Keratinocyte (primary cell): ENCODE measurements around the gene WNT9B. TPM values are rescaled to one million over a fixed set of nuclear protein-coding genes. Genes with fewer than 3 reads are reported as not detected.

Source experiments
- DNase-seq: peaks from one replicate; pipeline ENCODE4 v3.0.0-alpha.2; 2011; ENCODE audit warnings: low read depth, missing footprints, low spot score
- FAIRE-seq: peaks from 2 replicates; lab custom pipeline; 2011; peaks lifted over from hg19 to GRCh38; lab: Jason Lieb, UNC
- H2AFZ ChIP-seq: 2 replicates; pipeline ENCODE4 v1.6.0; 2012; ENCODE audit warnings: low read length, control low read depth, inconsistent platforms; ENCODE audit not compliant: control insufficient read depth
- H3K27ac ChIP-seq: 2 replicates; pipeline ENCODE4 v1.5.1; 2011; ENCODE audit warnings: low read length; ENCODE audit not compliant: control insufficient read depth, insufficient read depth
- H3K27me3 ChIP-seq: 3 replicates; pipeline ENCODE4 v1.6.0; 2011; ENCODE audit warnings: low read length; ENCODE audit not compliant: control insufficient read depth, insufficient read depth; ENCODE audit errors: extremely low read depth
- H3K36me3 ChIP-seq, 2 experiments: 2 replicates in 1 of 2; 3 replicates in 1 of 2; pipeline ENCODE4 v1.5.1; 2011; ENCODE audit warnings: low read length in 2 of 2, mild to moderate bottlenecking in 1 of 2; ENCODE audit not compliant: control insufficient read depth in 2 of 2, insufficient read depth in 2 of 2; ENCODE audit errors: extremely low read depth in 1 of 2
- H3K4me1 ChIP-seq: 3 replicates; pipeline ENCODE4 v1.5.1; 2011; ENCODE audit warnings: low read length; ENCODE audit not compliant: control insufficient read depth, insufficient read depth; ENCODE audit errors: extremely low read depth
- H3K4me2 ChIP-seq: 3 replicates; pipeline ENCODE4 v1.6.0; 2011; ENCODE audit warnings: low read depth, low read length; ENCODE audit not compliant: control insufficient read depth, insufficient read depth; ENCODE audit errors: extremely low read depth
- H3K4me3 ChIP-seq, 3 experiments: fragments of 200-600 bp in 1 of 3; sonication (generic) in 1 of 3; 2 replicates in 2 of 3; 3 replicates in 1 of 3; pipeline ENCODE4 v1.5.1; 2011 to 2016; ENCODE audit warnings: low read length in 3 of 3, mild to moderate bottlenecking in 3 of 3, control low read depth in 2 of 3, inconsistent platforms in 1 of 3, low read depth in 1 of 3, mixed read lengths in 1 of 3, mixed run types in 1 of 3, moderate library complexity in 1 of 3; ENCODE audit not compliant: control insufficient read depth in 2 of 3, insufficient read depth in 2 of 3; ENCODE audit errors: extremely low read depth in 1 of 3
- H3K79me2 ChIP-seq: 2 replicates; pipeline ENCODE4 v1.6.0; 2012; ENCODE audit warnings: low read length; ENCODE audit not compliant: control insufficient read depth, insufficient read depth
- H3K9ac ChIP-seq: 3 replicates; pipeline ENCODE4 v1.6.0; 2011; ENCODE audit warnings: low read length; ENCODE audit not compliant: control insufficient read depth, insufficient read depth; ENCODE audit errors: extremely low read depth
- H3K9me1 ChIP-seq: 3 replicates; pipeline ENCODE4 v1.6.0; 2011; ENCODE audit warnings: low read length; ENCODE audit not compliant: control insufficient read depth, insufficient read depth; ENCODE audit errors: extremely low read depth
- H3K9me3 ChIP-seq: 2 replicates; pipeline ENCODE4 v1.5.1; 2012; ENCODE audit warnings: low read depth, low read length; ENCODE audit not compliant: control insufficient read depth
- H4K20me1 ChIP-seq: 3 replicates; pipeline ENCODE4 v1.6.0; 2011; ENCODE audit warnings: low read length; ENCODE audit not compliant: control insufficient read depth, insufficient read depth; ENCODE audit errors: extremely low read depth
- CTCF ChIP-seq, 3 experiments: IDR thresholded peaks in 1 of 3; conservative IDR thresholded peaks in 1 of 3; optimal IDR thresholded peaks in 1 of 3; 2 replicates in 2 of 3; 3 replicates in 1 of 3; pipeline versions ENCODE3 to v1.5.1; 2011; ENCODE audit warnings: low read length in 3 of 3, mild to moderate bottlenecking in 3 of 3, moderate library complexity in 2 of 3, control low read depth in 1 of 3, inconsistent platforms in 1 of 3; ENCODE audit not compliant: insufficient read depth in 2 of 3; ENCODE audit errors: extremely low read depth in 1 of 3
- EZH2 ChIP-seq: IDR thresholded peaks from one replicate; pipeline ENCODE4 v1.6.1; 2012; ENCODE audit warnings: inconsistent platforms, mild to moderate bottlenecking, low read length, moderate library complexity
- dilution Hi-C: fragments of 300-500 bp; cut with MboI; formaldehyde crosslinking; loops from one replicate; pipeline ENCODE4 v1.7.0; 2020; ENCODE audit warnings: low sequenced_read_pairs; ENCODE audit not compliant: extremely low pct_ligation_motif_present
- polyA plus RNA-seq, 5 experiments: library from polyadenylated mRNA; depleted of rRNA in 3 of 5; stranded (reverse) in 3 of 5; stranded (forward) in 1 of 5; unstranded in 1 of 5; fragments of >200 nt; gene quantifications; 1 replicate in 1 of 5; 2 replicates in 3 of 5; 3 replicates in 1 of 5; pipeline versions ENCODE4 v1.2.1 to v1.2.3, GENCODE V29; 2011 to 2012; ENCODE audit warnings: missing spikeins in 2 of 5, low read depth in 1 of 5, low replicate concordance in 1 of 5

Gene WNT9B
- polyA plus RNA-seq, 1 donor (not counting 4 experiments of a cell fraction or from before 2014, with no cell fraction given) = not detected

- H3K9me1 ChIP-seq = no peaks in the 10 kb centered on the region
- FAIRE-seq = peak; percentile 63
- H3K27ac ChIP-seq = no peak overlapping the region
- H3K27me3 ChIP-seq = peaks cover 40% of the 10 kb centered on the region
- dilution Hi-C loops = no loop called here
- H3K4me1 ChIP-seq = peaks cover 43% of the 10 kb centered on the region
- no peak for TF ChIP-seq EZH2
- no peak for TF ChIP-seq CTCF (optimal IDR thresholded peaks at IDR 0.05 in 1 of 3, IDR thresholded peaks at IDR 0.05 in 1 of 3, conservative IDR thresholded peaks at IDR 0.05 in 1 of 3; ENCODE audit: extremely low read depth in 1 of 3, insufficient read depth in 2 of 3, low read length in 3 of 3)
- H2AFZ ChIP-seq = no peak overlapping the region
- H4K20me1 ChIP-seq = no peaks in the 10 kb centered on the region
- H3K9ac ChIP-seq = peak overlapping the region; percentile 22
- H3K4me2 ChIP-seq = peak overlapping the region; percentile 43
- DNase-seq = peak; percentile 57
- no peak overlapping the region for H3K4me3 ChIP-seq
- H3K9me3 ChIP-seq = no peaks in the 10 kb centered on the region
- no peaks in the 10 kb centered on the region for H3K36me3 ChIP-seq
- H3K79me2 ChIP-seq = no peaks in the 10 kb centered on the region
These were observed 35.7 kb upstream of the WNT9B start for GRCh38 chr17:46815474-46816353.

DNA sequence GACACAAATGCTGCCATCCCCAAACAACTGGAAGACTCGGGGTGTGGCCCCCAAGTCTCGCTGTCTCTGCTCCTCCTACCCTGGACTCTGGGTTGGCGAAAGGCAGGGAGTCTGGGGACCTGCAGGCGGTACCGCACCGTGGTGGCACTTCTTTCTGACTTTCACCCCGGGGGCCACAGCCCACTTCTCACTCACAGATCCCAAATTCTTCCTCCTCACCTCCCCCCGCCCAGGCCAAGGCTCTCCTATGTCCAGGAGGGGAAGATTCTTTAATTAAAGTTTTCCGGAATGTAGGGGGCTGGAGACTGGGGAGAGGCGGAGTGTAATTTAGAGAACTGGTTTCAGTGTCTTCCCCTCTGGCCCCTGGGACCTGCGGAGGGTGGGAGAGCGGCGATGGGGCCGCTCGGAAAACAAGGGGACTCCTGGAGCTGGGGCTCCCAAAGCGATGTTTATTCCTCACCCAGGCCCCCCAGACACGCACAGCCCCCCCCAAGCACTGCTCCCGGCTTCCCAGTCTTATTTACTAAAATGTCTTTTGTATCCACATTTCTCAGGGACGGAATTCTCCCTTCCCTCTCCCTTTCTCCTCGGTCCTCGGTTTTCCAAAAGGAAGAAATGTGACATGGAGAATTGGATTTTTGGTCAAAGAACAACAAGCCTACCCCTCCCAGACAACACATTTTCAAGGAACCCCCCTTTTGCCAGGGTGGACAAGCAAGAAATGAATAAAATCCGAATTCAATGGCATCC lies 34.1 kb upstream of the WNT9B start:
- Histone ChIP-seq H3K4me1 (peaks cover 37% of the 10 kb centered on the region), H3K9ac (no peak overlapping the region), H3K9me1 (no peaks in the 10 kb centered on the region), H3K4me3 (no peak overlapping the region), H2AFZ (no peak overlapping the region), H3K27ac (no peak overlapping the region), H3K4me2 (no peak overlapping the region), H3K36me3 (no peaks in the 10 kb centered on the region), H3K79me2 (no peaks in the 10 kb centered on the region), H3K9me3 (no peaks in the 10 kb centered on the region), H4K20me1 (no peaks in the 10 kb centered on the region), H3K27me3 (peaks cover 48% of the 10 kb centered on the region)
- DNase-seq = no peak
- dilution Hi-C loops = no loop called here
- no peak for FAIRE-seq
- peak; percentile 82 for TF ChIP-seq EZH2
- TF ChIP-seq CTCF (optimal IDR thresholded peaks at IDR 0.05 in 1 of 3, IDR thresholded peaks at IDR 0.05 in 1 of 3, conservative IDR thresholded peaks at IDR 0.05 in 1 of 3; ENCODE audit: extremely low read depth in 1 of 3, insufficient read depth in 2 of 3, low read length in 3 of 3) = no peak
